Activated CD4-positive, alpha-beta T cell treated with anti-CD3 and anti-CD28 coated beads, Interleukin-2, Interleukin-6, amounts not matched to agents 100 ng/mL and 50 ng/mL, durations not matched to agents 16 hours and 8 hours (primary cell): ENCODE measurements around the gene RUNX1.

ENCODE experiments used
- DNase-seq: peaks from one replicate; pipeline ENCODE4 v3.0.0-alpha.2; 2020

RUNX1 gene

GRCh38 chr21:34989337-34990151 lies 59.6 kb downstream of the RUNX1 start:
- peak; percentile 89 for DNase-seq

- no peak for DNase-seq
Measured at GRCh38 chr21:34988625-34989024, 60.5 kb downstream of the RUNX1 start.

GRCh38 chr21:34988139-34988538 lies 61.0 kb downstream of the RUNX1 start:
- DNase-seq = no peak

GRCh38 chr21:34987501-34988072 lies 61.5 kb downstream of the RUNX1 start:
- DNase-seq = no peak

- DNase-seq = peak; percentile 91
Measured at GRCh38 chr21:34986561-34987500, 62.3 kb downstream of the RUNX1 start.

GRCh38 chr21:34984356-34985058 lies 64.6 kb downstream of the RUNX1 start:
- DNase-seq = peak; percentile 22

- DNase-seq = peak; percentile 80
Measured at GRCh38 chr21:34983680-34984086, 65.4 kb downstream of the RUNX1 start.

- DNase-seq = no peak
Measured at GRCh38 chr21:34981791-34982190, 67.3 kb downstream of the RUNX1 start.

- no peak for DNase-seq
Measured at GRCh38 chr21:34980423-34981115, 68.5 kb downstream of the RUNX1 start.

- DNase-seq = no peak
Measured at GRCh38 chr21:34979383-34979782, 69.7 kb downstream of the RUNX1 start.

GRCh38 chr21:34977333-34977732 lies 71.8 kb downstream of the RUNX1 start:
- DNase-seq = no peak

GRCh38 chr21:34974162-34974981 lies 74.7 kb downstream of the RUNX1 start:
- peak; percentile 78 for DNase-seq

- no peak for DNase-seq
Measured at GRCh38 chr21:34973685-34974084, 75.4 kb downstream of the RUNX1 start.

- no peak for DNase-seq
Measured at GRCh38 chr21:34971656-34972055, 77.4 kb downstream of the RUNX1 start.

GRCh38 chr21:34970566-34970965 lies 78.5 kb downstream of the RUNX1 start:
- no peak for DNase-seq

GRCh38 chr21:34970167-34970500 lies 79.0 kb downstream of the RUNX1 start:
- DNase-seq = no peak

- DNase-seq = no peak
Measured at GRCh38 chr21:34969423-34970166, 79.5 kb downstream of the RUNX1 start.

- DNase-seq = peak; percentile 83
Measured at GRCh38 chr21:34968414-34969333, 80.4 kb downstream of the RUNX1 start.

GRCh38 chr21:34967509-34968289 lies 81.4 kb downstream of the RUNX1 start:
- peak; percentile 86 for DNase-seq
